Camera-type eye (tissue), 1 donor: ENCODE measurements around the gene LINGO3. TPM values are rescaled to one million over a fixed set of nuclear protein-coding genes. Genes with fewer than 3 reads are reported as not detected.

Experiments used
- total RNA-seq: library from RNA; depleted of rRNA; stranded (reverse); fragments of >200 nt; gene quantifications from one replicate; pipeline ENCODE4 v1.2.3, GENCODE V29; 2014

The LINGO3 gene, protein sequence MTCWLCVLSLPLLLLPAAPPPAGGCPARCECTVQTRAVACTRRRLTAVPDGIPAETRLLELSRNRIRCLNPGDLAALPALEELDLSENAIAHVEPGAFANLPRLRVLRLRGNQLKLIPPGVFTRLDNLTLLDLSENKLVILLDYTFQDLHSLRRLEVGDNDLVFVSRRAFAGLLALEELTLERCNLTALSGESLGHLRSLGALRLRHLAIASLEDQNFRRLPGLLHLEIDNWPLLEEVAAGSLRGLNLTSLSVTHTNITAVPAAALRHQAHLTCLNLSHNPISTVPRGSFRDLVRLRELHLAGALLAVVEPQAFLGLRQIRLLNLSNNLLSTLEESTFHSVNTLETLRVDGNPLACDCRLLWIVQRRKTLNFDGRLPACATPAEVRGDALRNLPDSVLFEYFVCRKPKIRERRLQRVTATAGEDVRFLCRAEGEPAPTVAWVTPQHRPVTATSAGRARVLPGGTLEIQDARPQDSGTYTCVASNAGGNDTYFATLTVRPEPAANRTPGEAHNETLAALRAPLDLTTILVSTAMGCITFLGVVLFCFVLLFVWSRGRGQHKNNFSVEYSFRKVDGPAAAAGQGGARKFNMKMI
- 12.9 TPM for total RNA-seq

GRCh38 chr19:2308114-2308556 lies at the start of gene LINGO3:
TSS of gene LINGO3 (minus strand) at chr19:2308154. CDS start at chr19:2291776, 16,378 bp downstream.

GRCh38 chr19:2328401-2329148 lies 20.6 kb upstream of the LINGO3 start, which contains the start of the genes LSM7 and SPPL2B:
TSS of gene LSM7 (minus strand) at chr19:2328586. CDS start at chr19:2328566, 20 bp downstream.
TSS of gene SPPL2B (plus strand) at chr19:2328684. CDS start at chr19:2328710, 26 bp downstream.

DNA sequence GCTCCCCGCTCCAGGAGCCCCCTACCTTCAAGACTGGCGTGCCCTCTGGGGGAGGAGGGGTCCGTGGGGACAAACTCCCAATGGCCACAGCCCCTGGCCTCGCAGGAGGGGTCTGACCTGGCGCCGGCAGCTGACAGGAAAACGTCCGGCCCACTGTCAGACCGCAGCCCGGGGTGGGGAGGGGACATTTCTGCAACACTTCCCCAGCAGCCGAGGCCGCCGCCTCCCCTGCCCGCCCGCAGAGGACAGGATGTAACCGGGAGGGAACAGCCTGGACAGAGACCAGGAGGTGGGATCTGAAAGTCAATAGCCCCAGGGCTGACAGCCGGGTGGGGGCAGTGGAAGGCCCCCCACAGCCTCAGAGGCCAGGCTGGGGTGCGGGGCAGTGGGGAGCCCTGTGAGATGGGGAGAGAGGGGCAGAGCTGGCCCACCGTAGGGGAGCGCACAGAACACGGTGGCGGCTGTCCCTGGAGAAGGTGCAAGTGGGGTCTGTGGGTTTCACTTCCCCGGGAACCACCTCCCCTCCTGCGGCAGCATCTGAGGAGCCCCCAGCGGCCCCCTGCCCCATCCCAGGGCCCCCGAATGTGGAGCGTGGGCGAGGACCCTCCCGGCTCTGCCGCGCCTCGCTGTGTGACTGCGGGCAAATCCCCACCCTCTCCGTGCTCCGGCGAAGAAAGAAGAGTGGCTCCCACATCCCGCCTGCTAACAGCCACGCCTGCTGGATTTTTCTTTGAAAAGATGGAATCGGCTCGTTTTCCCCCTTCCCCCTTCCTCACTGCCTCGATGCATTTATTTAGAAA lies 25.7 kb downstream of the LINGO3 start, which contains the start of gene PEAK3:
Gene PEAK3 (minus strand): TSS at position 114 of the 800 bp plus-strand sequence. CDS start 1,244 bp downstream, outside the sequence.

Other genes with a start within 250 kb of the LINGO3 start
- 37.2 TPM for gene MOB3A, start 211.8 kb downstream of the LINGO3 start, total RNA-seq
- 2.6 TPM for gene IZUMO4, start 211.2 kb downstream of the LINGO3 start, total RNA-seq
- 90.0 TPM for gene AP3D1, start 156.6 kb downstream of the LINGO3 start, total RNA-seq
- 19.2 TPM for gene DOT1L, start 144.2 kb downstream of the LINGO3 start, total RNA-seq
- gene PLEKHJ1, start 71.8 kb downstream of the LINGO3 start, total RNA-seq: 56.4 TPM
- gene SF3A2, start 71.3 kb downstream of the LINGO3 start, total RNA-seq: 57.7 TPM
- gene AMH, start 58.8 kb downstream of the LINGO3 start, total RNA-seq: 0.82 TPM
- 5.2 TPM for gene JSRP1, start 51.7 kb downstream of the LINGO3 start, total RNA-seq
- gene PEAK3, start 26.0 kb downstream of the LINGO3 start, total RNA-seq: 0.44 TPM
- gene LSM7, start 20.4 kb upstream of the LINGO3 start, total RNA-seq: 112 TPM
- 58.5 TPM for gene SPPL2B, start 20.5 kb upstream of the LINGO3 start, total RNA-seq
- 1.0 TPM for gene TMPRSS9, start 52.1 kb upstream of the LINGO3 start, total RNA-seq
- gene TIMM13, start 119.4 kb upstream of the LINGO3 start, total RNA-seq: 32.5 TPM
- gene LMNB2, start 148.8 kb upstream of the LINGO3 start, total RNA-seq: 56.0 TPM
- gene GADD45B, start 168.0 kb upstream of the LINGO3 start, total RNA-seq: 32.1 TPM